ENCODE data around the gene EFEMP1. TPM values are rescaled to one million over a fixed set of nuclear protein-coding genes. Genes with fewer than 3 reads are reported as not detected.

Gene EFEMP1
- total and polyA plus RNA-seq, 12 donors = 15.7 to 157 (median 32.5) TPM

GRCh38 chr2:55948176-55948923 is 24.8 kb upstream of the EFEMP1 start:
- Histone ChIP-seq H3K27ac (peak overlapping the region in 1 of 10 donors; percentile 5), H3K36me3 (no peaks in the 10 kb centered on the region), H3K4me3 (no peak overlapping the region), H3K4me1 (peaks cover 0 to 5% (median 0%) of the 10 kb centered on the region in 9 donors), H3K27me3 (no peaks in the 10 kb centered on the region), H3K9me3 (no peaks in the 10 kb centered on the region)
- ATAC-seq (peak in 4 of 8 donors; percentile 43 to 63 (median 57)), DNase-seq (no peak)
- intact Hi-C loops (cut with DNase I) = no loop called here
- TF ChIP-seq CTCF (IDR thresholded peaks at IDR 0.05) = no peak

GRCh38 chr2:55947752-55948151 is 24.2 kb upstream of the EFEMP1 start:
- 66 to 71% methylated on average over 4 of the region's 4 CpGs for WGBS, 2 donors
- no peaks in the 10 kb centered on the region for H3K36me3 ChIP-seq
- DNase-seq (no peak), ATAC-seq (no peak)
- H3K4me1 ChIP-seq = peaks cover 0 to 5% (median 0%) of the 10 kb centered on the region in 9 donors
- no peak for TF ChIP-seq CTCF (IDR thresholded peaks at IDR 0.05)
- H3K27me3 ChIP-seq = no peaks in the 10 kb centered on the region
- H3K9me3 ChIP-seq = no peaks in the 10 kb centered on the region
- H3K4me3 ChIP-seq = no peak overlapping the region
- no peak overlapping the region for H3K27ac ChIP-seq
- intact Hi-C loops (cut with DNase I) = no loop called here

- no peaks in the 10 kb centered on the region for H3K27me3 ChIP-seq
- intact Hi-C loops (cut with DNase I) = no loop called here
- ATAC-seq = no peak
These were observed 23.2 kb upstream of the EFEMP1 start for GRCh38 chr2:55946793-55947192.

GRCh38 chr2:55943466-55943865 is 19.9 kb upstream of the EFEMP1 start:
- TF ChIP-seq CTCF (IDR thresholded peaks at IDR 0.05) = no peak
- Histone ChIP-seq H3K27ac (no peak overlapping the region), H3K4me1 (peaks cover 0 to 5% (median 0%) of the 10 kb centered on the region in 9 donors), H3K4me3 (no peak overlapping the region), H3K27me3 (no peaks in the 10 kb centered on the region), H3K36me3 (no peaks in the 10 kb centered on the region), H3K9me3 (no peaks in the 10 kb centered on the region)
- ATAC-seq (no peak), DNase-seq (no peak)
- WGBS, 2 donors = 85 to 90% methylated on average over 1 of the region's 1 CpG
- intact Hi-C loops (cut with DNase I) = no loop called here

More at GRCh38 chr2:55946793-55947192, 23.2 kb upstream of the EFEMP1 start:
- H3K4me3 ChIP-seq = no peak overlapping the region
- WGBS, 2 donors = 91 to 98% methylated on average over 1 of the region's 1 CpG
- peaks cover 0 to 5% (median 0%) of the 10 kb centered on the region in 9 donors for H3K4me1 ChIP-seq
- no peaks in the 10 kb centered on the region for H3K36me3 ChIP-seq
- no peak for TF ChIP-seq CTCF (IDR thresholded peaks at IDR 0.05)
- no peaks in the 10 kb centered on the region for H3K9me3 ChIP-seq
- no peak for DNase-seq
- no peak overlapping the region for H3K27ac ChIP-seq

All from heart right ventricle (tissue), 16 donors.